Activated T-cell treated with anti-CD3 and anti-CD28 coated beads for 1 hour (primary cell): Measurements from ENCODE around the gene FAM111A.

ENCODE experiments used
- DNase-seq: peaks from one replicate; pipeline ENCODE4 v3.0.0-alpha.2; 2020; ENCODE audit warnings: low read depth

Gene FAM111A

GRCh38 chr11:59200423-59200746 lies 57.7 kb downstream of the FAM111A start:
- DNase-seq, result no peak

DNA sequence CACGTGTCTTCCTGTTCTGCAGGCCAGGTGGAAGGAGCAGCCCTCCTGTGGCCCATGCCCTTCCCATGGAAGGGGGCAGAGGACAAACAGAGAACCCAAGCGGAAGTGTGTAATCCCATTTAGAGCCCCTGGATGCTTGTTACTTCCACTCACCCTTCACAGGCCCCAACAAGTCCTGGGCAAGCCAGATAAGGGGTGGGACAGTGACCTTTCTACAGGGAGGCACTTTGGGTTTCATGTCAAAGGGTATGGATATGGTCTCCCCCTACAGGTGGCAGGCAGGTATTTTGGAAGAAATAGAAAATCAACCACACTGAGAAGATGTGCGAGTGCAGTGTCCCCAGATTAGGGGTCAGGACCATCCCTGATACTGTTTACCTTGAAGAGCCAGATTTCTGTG lies 58.7 kb downstream of the FAM111A start:
- no peak for DNase-seq
